ENCODE results near the gene FGF1.
"Not testable (repeated sequence)": the region's sequence is repeated elsewhere in the genome, so short reads cannot be mapped to it uniquely, and the experiment has no call there.

FGF1 gene

GRCh38 chr5:142667831-142668230, 18.1 kb downstream of the FGF1 start:
- DNase-seq, result no peak

- DNase-seq, result no peak
Measured at GRCh38 chr5:142664636-142665035, 21.3 kb downstream of the FGF1 start.

- no peak for DNase-seq
Measured at GRCh38 chr5:142664067-142664466, 21.8 kb downstream of the FGF1 start.

GRCh38 chr5:142663246-142663645, 22.6 kb downstream of the FGF1 start:
- DNase-seq, result no peak

DNA sequence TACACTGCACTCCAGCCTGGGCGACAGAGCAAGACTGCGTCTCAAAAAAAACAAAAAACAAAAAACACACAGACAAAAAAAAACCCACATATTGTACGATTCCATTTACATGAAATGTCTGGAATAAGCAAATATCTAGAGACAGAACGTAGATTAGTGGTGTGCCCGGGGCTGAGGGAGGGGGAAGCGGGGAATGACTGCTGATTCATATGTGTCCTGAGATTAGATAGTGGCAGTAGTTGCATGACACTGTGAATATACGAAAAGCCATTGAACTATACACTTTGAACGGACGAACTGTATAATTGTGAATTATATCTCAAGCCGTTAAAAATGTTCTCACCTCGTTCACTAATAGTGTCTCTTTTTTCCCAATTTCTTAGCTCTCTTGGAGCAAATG, 23.9 kb downstream of the FGF1 start:
- DNase-seq, result no peak

DNA sequence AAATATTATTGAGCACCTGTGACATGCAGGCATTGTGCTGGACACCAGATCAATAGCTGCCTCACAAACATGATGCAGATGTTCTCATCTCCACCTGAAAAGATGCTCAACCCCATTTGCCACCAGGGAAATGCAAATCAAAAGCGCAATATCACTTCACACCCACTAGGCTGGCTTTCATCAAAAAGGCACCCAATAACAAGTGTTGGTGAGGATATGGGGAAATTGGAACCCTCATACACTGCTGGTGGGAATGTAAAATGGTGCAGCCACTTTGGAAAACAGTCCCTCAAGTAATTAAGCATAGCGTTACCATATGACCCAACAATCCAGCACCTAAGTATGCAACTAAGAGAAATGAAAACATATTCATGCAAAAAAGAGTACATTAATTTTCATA, 24.7 kb downstream of the FGF1 start:
- DNase-seq, result no peak

GRCh38 chr5:142660731-142661130, 25.2 kb downstream of the FGF1 start:
- DNase-seq, result no peak

DNA sequence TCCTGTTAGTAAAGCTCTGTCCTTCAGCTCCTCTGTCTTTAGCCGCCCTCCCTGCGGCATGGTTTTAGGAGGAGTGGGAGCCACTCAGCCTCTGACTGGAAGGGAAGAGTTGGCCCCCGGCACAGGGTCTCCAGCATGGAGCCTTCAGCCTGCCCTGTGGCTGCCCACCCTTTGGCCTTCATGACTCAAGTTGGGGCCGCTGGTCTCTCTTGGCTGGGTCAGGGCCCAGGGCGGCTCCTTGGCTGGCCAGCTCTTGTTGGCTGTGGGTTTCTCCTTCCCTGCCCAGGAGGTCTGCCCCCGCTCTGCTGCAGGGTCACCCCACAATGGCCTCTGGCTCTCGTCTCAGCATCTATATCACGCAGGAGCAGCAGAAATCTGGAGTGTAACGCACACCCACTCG, 25.7 kb downstream of the FGF1 start:
- no peak for DNase-seq

- DNase-seq, result no peak
Measured at GRCh38 chr5:142659405-142659804, 26.5 kb downstream of the FGF1 start.

GRCh38 chr5:142658278-142658677, 27.6 kb downstream of the FGF1 start:
- DNase-seq, result no peak

DNA sequence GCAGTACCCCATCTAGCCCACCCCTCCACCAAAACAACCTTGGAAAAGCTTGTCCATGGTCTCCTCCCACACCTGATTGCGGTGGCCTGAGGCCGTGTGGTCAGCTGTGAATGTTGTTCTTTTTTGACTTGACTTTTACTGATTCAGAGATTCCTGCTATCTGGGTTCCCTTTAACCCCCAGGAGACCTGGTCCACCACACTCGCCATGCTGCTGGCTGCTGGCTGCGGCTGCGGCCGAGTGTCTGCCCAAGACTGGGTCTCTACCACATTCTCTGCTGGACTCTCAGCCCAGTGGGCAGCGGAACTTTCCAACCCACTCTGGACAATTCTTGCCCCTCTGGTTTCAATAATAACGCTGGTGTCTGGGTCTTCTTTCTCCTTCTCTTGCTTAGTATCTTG, 28.4 kb downstream of the FGF1 start:
- no peak for DNase-seq

DNA sequence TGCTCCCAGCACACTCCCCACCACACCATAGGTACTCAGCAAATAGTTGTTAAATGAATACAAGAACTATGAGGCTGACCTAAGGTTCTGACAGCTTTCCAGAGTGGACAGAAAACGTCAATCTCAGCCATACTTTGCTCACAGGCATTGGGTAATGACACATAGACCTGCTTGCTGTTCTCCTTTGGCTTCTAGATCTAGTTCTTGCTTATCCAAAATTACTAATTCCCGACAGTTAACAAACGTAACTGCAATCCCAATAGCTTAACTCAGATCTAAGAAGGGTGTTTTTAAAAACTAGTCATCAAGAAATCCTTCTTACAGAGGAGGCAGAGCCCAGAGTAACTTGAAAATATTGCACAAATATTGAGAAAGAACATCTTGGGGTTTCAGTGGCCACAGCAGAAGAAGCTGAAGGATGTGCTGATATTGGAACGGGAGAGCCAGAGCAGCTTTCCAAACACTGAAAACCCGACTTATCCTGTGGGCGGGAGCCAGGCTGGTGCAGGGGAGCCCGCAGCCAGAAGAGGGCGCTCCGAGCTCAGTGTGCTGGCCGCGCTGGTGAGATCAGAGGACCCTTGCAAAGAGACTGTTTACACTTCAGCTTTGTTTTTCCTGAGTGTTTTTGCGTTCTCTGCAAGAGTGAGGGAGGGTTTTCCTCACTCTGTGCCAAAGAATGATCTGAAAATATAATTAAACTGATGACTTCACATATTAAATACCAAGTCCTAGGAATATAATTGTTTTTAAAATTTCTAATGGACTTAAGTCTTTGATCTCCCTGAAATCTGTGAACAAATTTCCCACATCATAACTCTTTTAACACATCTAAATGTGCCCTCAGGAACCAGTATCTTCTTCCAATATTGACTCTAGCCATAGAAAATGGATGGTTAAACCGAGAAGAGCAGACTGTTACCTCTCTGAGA, 30.3 kb downstream of the FGF1 start:
- DNase-seq, result peak; percentile 76

DNA sequence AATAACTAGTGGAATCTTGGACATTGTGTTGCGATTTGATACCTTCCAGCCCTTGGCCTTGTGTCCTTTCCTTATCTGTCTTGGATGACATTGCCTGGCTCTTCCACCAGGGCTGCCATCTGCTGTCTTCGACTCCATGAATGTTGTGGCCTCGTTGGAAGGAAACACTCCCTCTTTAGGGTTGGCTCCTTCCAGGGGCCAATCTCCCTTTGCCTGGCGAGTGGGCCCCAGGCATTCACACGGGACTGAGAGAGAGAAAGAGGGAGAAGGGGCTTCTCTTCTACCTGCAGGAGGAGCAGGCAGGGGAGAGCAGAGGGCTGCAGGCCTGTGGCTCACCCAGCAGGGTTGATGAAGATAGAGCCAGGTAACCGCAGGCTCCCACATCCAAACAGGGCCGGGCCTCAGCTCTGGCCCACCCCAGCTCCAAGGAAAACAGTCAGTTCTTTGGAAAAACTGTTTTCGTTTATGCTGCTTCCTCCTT, 31.3 kb downstream of the FGF1 start:
- no peak for DNase-seq

- DNase-seq, result no peak
Measured at GRCh38 chr5:142653321-142653720, 32.6 kb downstream of the FGF1 start.

- DNase-seq, result no peak
Measured at GRCh38 chr5:142652563-142652962, 33.3 kb downstream of the FGF1 start.

- no peak for DNase-seq
Measured at GRCh38 chr5:142650881-142651280, 35.0 kb downstream of the FGF1 start.

GRCh38 chr5:142650060-142650459, 35.8 kb downstream of the FGF1 start:
- no peak for DNase-seq

DNA sequence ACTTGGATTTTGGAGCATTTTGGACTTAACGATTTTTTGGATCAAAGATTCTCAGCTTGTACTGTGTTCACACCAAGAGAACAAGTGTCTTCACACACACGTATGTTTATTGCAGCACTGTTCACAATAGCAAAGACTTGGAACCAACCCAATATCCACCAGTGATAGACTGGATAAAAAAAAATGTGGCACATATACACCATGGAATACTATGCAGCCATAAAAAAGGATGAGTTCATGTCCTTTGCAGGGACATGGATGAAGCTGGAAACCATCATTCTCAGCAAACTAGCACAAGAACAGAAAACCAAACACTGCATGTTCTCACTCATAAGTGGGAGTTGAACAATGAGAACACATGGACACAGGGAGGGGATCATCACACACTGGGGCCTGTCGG, 37.8 kb downstream of the FGF1 start:
- DNase-seq, result not testable (repeated sequence)

DNA sequence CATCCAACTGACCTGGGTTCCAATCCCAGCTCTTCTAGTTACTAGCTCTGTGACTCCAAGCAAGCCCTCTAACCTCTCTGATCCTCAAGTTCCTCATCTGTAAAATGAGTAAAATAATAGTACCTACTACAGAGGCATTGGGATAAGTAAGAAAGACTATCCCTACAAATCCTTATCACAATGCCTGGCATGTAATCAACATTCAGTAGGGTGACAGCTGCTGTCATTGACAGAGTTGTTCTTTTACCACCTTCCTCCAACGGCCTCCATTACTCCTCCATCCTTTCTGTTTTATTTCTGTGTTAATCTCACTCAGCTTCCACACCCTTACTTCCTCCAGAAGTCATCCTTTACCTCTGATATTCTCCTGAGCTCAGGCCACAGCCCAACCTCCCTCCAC, 40.4 kb downstream of the FGF1 start:
- no peak for DNase-seq

DNA sequence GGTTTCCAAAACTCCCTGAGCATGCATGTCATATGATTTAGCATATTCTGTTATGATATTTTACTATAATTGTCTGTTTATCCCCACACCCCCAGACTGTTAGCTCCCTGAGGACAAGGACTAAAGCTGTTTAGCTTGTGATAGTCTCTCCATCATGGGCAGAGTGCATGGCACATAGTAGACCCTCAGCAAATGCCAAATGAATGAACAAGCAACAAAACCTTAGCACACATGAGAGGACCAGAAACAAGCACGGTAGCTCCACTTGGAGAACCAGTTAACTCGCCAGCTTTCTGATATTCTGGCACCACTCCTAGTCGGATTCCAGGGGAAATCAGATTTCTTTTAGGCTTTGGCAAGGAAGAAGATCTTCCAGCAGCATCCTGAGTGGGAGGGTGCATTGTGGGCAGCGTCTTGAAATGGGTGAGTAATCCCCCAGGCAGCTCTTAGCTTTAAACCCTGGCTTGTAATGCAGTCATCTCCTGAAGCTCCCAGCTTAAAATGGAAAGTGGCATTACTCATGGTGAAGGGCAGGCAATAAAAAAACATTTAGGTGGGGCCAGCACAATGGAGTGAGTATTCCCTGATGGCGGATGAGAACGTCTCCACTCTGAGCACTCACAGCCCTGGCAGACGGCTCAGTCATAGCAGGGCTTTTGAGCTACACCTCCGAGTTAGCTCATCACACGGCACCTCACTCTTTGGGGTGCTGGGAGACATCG, 41.1 kb downstream of the FGF1 start:
- no peak for DNase-seq

- no peak for DNase-seq
Measured at GRCh38 chr5:142644127-142644526, 41.8 kb downstream of the FGF1 start.

GRCh38 chr5:142643634-142644033, 42.3 kb downstream of the FGF1 start:
- no peak for DNase-seq

DNA sequence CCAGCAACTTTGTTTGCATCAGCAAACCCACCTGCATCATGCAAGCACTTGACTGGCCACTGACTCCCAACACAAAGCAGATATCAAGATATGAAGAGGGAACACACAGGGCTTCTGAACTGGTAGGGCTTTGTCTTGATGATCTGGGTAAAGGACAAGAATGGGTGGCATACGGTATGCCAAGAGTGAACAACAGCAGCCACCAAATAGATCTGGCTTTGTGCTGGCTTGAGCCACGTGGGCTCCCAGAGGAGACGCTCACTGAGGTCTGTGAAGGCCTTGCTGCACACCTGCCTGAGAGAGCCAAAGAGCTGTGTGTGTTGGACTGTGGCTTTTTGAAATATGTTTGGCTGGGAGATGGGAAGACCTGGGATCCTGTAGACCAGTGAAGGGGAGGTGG, 43.5 kb downstream of the FGF1 start:
- DNase-seq, result no peak

- no peak for DNase-seq
Measured at GRCh38 chr5:142641711-142642110, 44.2 kb downstream of the FGF1 start.
